ENCODE measurements around the gene GNB1L. TPM values are rescaled to one million over a fixed set of nuclear protein-coding genes. Genes with fewer than 3 reads are reported as not detected.

GNB1L gene
- total and polyA plus RNA-seq, 9 of the 15 experiments (the other 6 are each of a cell fraction or from before 2014, with no cell fraction given), result 0.56 to 50.5 (median 10.2) TPM

- H3K4me2 ChIP-seq (ENCODE audit: insufficient read depth, low read length), result no peak overlapping the region
- 0 out of 2 replicates have a peak, but pooled peaks cover 3% of the 10 kb centered on the region for H4K20me1 ChIP-seq (replicated peaks; ENCODE audit: control insufficient read depth, insufficient read depth, low read length)
- WGBS (ENCODE audit: insufficient coverage, low coverage, missing lambda C conversion rate), result 49% methylated on average over 25 of the region's 25 CpGs
- intact Hi-C loops (cut with micrococcal nuclease) (no loop called here), in situ Hi-C loops (cut with MboI) (no loop called here)
- H3K4me3 ChIP-seq, result no peak overlapping the region
- peaks cover under 1% of the 10 kb centered on the region; the same call in 1 of the 3 replicates for H3K36me3 ChIP-seq (ENCODE audit: control insufficient read depth, insufficient read depth, low read length)
- H3K27ac ChIP-seq (ENCODE audit: extremely low read depth, low read depth, low read length), result no peak overlapping the region
- DNase-seq (ENCODE audit: extremely low read depth in 1 of 4, low spot score in 3 of 4) (no peak), FAIRE-seq (no peak), ATAC-seq (no peak)
- no peaks in the 10 kb centered on the region for H3K9me1 ChIP-seq (ENCODE audit: control insufficient read depth, insufficient read depth, low read length)
- H3K9me3 ChIP-seq (replicated peaks; ENCODE audit: control insufficient read depth, insufficient read depth, low read depth, low read length), result no peaks in the 10 kb centered on the region
- peaks cover 0 to 10% of the 10 kb centered on the region in 2 experiments; a peak in 2 of 5 replicates for H3K27me3 ChIP-seq (ENCODE audit: control insufficient read depth in 2 of 2, insufficient read depth in 2 of 2, low read length in 2 of 2)
- POLR2A ChIA-PET, result interaction anchor here (0.5 to 12.4 kb wide), 20 partner anchors 8 to 1857 kb away, joined by 3 to 205 read pairs (median 4); partner anchors contain the start of gene DGCR6
- no peaks in the 10 kb centered on the region for H3K79me2 ChIP-seq (ENCODE audit: control insufficient read depth, insufficient read depth, low read length)
- peak overlapping the region in 1 of 2 experiments; percentile 46; a peak in 2 of 4 replicates for H3K9ac ChIP-seq (ENCODE audit: insufficient read depth in 1 of 2, low read depth in 2 of 2, low read length in 2 of 2)
- CTCF ChIA-PET (ENCODE audit: low intra/inter-chr PET ratio), result no interaction called here
- BruUV-seq (replicated peaks), result no TSS peak
- peaks cover 28 to 84% of the 10 kb centered on the region in 2 experiments for H3K4me1 ChIP-seq (replicated peaks in 1 of 2; ENCODE audit: control insufficient read depth in 2 of 2, insufficient read depth in 2 of 2, low read length in 2 of 2)
- no peak overlapping the region for H2AFZ ChIP-seq (ENCODE audit: low read depth, low read length)
- TF ChIP-seq ZFX (CRISPR knock-in tag; IDR thresholded peaks at IDR 0.05), result no peak
- TF ChIP-seq ZC3H11A (IDR thresholded peaks at IDR 0.05; ENCODE audit: low read depth, low read length), result no peak
- TF ChIP-seq MTA2 (IDR thresholded peaks at IDR 0.05; ENCODE audit: low read depth), result no peak
- TF ChIP-seq, protein P1, sequence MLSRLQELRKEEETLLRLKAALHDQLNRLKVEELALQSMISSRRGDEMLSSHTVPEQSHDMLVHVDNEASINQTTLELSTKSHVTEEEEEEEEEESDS (CRISPR knock-in tag; IDR thresholded peaks at IDR 0.05), result no peak
- no peak for TF ChIP-seq MLLT1 (IDR thresholded peaks at IDR 0.05)
- no peak for TF ChIP-seq ZNF165 (CRISPR knock-in tag; IDR thresholded peaks at IDR 0.05; ENCODE audit: borderline replicate concordance)
- TF ChIP-seq ARHGAP35 (IDR thresholded peaks at IDR 0.05; ENCODE audit: partially characterized antibody), result no peak
- peak in 1 of 2 experiments; percentile 11; a peak in 1 of 3 replicates for TF ChIP-seq CBX3 (IDR thresholded peaks at IDR 0.05; ENCODE audit: borderline replicate concordance in 1 of 2, low read length in 2 of 2)
- no peak for TF ChIP-seq DACH1 (IDR thresholded peaks at IDR 0.05; ENCODE audit: partially characterized antibody)
- no peak for TF ChIP-seq GABPB2 (CRISPR knock-in tag; conservative IDR thresholded peaks at IDR 0.05)
- TF ChIP-seq, protein P2, sequence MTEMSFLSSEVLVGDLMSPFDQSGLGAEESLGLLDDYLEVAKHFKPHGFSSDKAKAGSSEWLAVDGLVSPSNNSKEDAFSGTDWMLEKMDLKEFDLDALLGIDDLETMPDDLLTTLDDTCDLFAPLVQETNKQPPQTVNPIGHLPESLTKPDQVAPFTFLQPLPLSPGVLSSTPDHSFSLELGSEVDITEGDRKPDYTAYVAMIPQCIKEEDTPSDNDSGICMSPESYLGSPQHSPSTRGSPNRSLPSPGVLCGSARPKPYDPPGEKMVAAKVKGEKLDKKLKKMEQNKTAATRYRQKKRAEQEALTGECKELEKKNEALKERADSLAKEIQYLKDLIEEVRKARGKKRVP (CRISPR knock-in tag; IDR thresholded peaks at IDR 0.05), result no peak
- TF ChIP-seq EP400 (IDR thresholded peaks at IDR 0.05), result no peak
- no peak for TF ChIP-seq ZNF408 (CRISPR knock-in tag; IDR thresholded peaks at IDR 0.05; ENCODE audit: low read depth)
- TF ChIP-seq MEIS2 (IDR thresholded peaks at IDR 0.05; ENCODE audit: partially characterized antibody), result no peak
- TF ChIP-seq WHSC1 (IDR thresholded peaks at IDR 0.05; ENCODE audit: low read length), result peak; percentile 54
- TF ChIP-seq THAP12 (CRISPR knock-in tag; IDR thresholded peaks at IDR 0.05), result 0 out of 2 replicates have a peak, but pooled peaks have one; percentile 5
- no peak for TF ChIP-seq DPF2 (IDR thresholded peaks at IDR 0.05)
- peak; percentile 84 for TF ChIP-seq CHD1 (IDR thresholded peaks at IDR 0.05; ENCODE audit: low read length)
- no peak for TF ChIP-seq MBD2 (IDR thresholded peaks at IDR 0.05; ENCODE audit: borderline replicate concordance, low read depth)
These were observed 84.1 kb downstream of the GNB1L start for GRCh38 chr22:19770349-19771220.
